HCT116 (cell line): ENCODE measurements around the gene RAB42. TPM values are rescaled to one million over a fixed set of nuclear protein-coding genes. Genes with fewer than 3 reads are reported as not detected.

Experiments
- ATAC-seq: fragments of 200-7000 bp; cut with Tn5 transposase; 2 replicates; pipeline ENCODE4 v1.9.1; 2020; ENCODE audit warnings: mild to moderate bottlenecking, moderate library complexity
- BruUV-seq: library from RNA; stranded (reverse); fragments of 400-500 nt; replicated peaks from 2 replicates; lab custom pipeline; 2021; lab: Mats Ljungman, UMichigan
- CTCF ChIA-PET: fragments of 300-600 bp; sonication (Branson Sonifier 250); formaldehyde crosslinking; loops from one replicate; lab custom pipeline; 2021; ENCODE audit warnings: antibody characterized with exemption; lab: Charles Lee
- POLR2A ChIA-PET: fragments of 300-600, 350-600 bp; sonication (Branson Sonifier 250); formaldehyde crosslinking; loops from one replicate; lab custom pipeline; 2021; ENCODE audit warnings: antibody characterized with exemption; lab: Charles Lee
- RAD21 ChIA-PET, 2 experiments: fragments of 300-600 bp; sonication (Branson Sonifier 250); formaldehyde crosslinking; loops; one replicate each; lab custom pipeline; 2023; ENCODE audit warnings: low total read pairs in 2 of 2; ENCODE audit not compliant: uncharacterized antibody in 2 of 2, unreplicated experiment in 2 of 2, low non-redundant PET in 1 of 2; lab: Charles Lee
- DNase-seq: peaks from one replicate; pipeline ENCODE4 v3.0.0-alpha.2; 2010; ENCODE audit warnings: low read depth, low spot score
- H2AFZ ChIP-seq: fragments of 200-600 bp; shearing (Covaris generic), sonication (generic); 2 replicates; pipeline ENCODE4 v1.6.1; 2017; ENCODE audit warnings: low read depth, mixed run types, mixed read lengths, antibody characterized with exemption, low read length; ENCODE audit not compliant: poor library complexity, severe bottlenecking
- H3K27ac ChIP-seq: 2 replicates; pipeline ENCODE4 v1.5.1; 2012; ENCODE audit warnings: low read depth, low read length
- H3K27me3 ChIP-seq: fragments of 200-600 bp; sonication (generic); 2 replicates; pipeline ENCODE4 v1.6.1; 2016; ENCODE audit warnings: mixed run types, low read length, mixed read lengths; ENCODE audit not compliant: insufficient read depth
- H3K36me3 ChIP-seq, 2 experiments: fragments of 200-500 bp in 1 of 2; fragments of 200-600 bp in 1 of 2; sonication (Bioruptor generic) in 1 of 2; sonication (generic) in 1 of 2; 2 replicates each; pipeline versions ENCODE4 v1.5.1 to v1.6.1; 2014 to 2016; ENCODE audit warnings: low read length in 2 of 2, inconsistent platforms in 1 of 2, mixed read lengths in 1 of 2, mixed run types in 1 of 2; ENCODE audit not compliant: insufficient read depth in 2 of 2, control insufficient read depth in 1 of 2
- H3K4me1 ChIP-seq, 2 experiments: fragments of 200-600 bp in 1 of 2; sonication (generic) in 1 of 2; 2 replicates each; pipeline versions ENCODE4 v1.5.1 to v1.6.1; 2012 to 2017; ENCODE audit warnings: low read length in 2 of 2, inconsistent platforms in 1 of 2, mild to moderate bottlenecking in 1 of 2, mixed read lengths in 1 of 2, mixed run types in 1 of 2, moderate library complexity in 1 of 2; ENCODE audit not compliant: insufficient read depth in 2 of 2, control insufficient read depth in 1 of 2
- H3K4me2 ChIP-seq: fragments of 200-600 bp; sonication (generic); 2 replicates; pipeline ENCODE4 v1.6.1; 2017; ENCODE audit warnings: mixed run types, low read length, mixed read lengths
- H3K4me3 ChIP-seq, 2 experiments: fragments of 200-600 bp in 1 of 2; sonication (generic) in 1 of 2; replicated peaks in 1 of 2; 2 replicates each; pipeline ENCODE4 v1.5.1; 2011 to 2016; ENCODE audit warnings: low read length in 2 of 2, control low read depth in 1 of 2, low read depth in 1 of 2, mild to moderate bottlenecking in 1 of 2, mixed read lengths in 1 of 2, mixed run types in 1 of 2
- H3K79me2 ChIP-seq: fragments of 200-600 bp; sonication (generic); 2 replicates; pipeline ENCODE4 v1.6.1; 2017; ENCODE audit warnings: mild to moderate bottlenecking, mixed run types, low read length, moderate library complexity, mixed read lengths; ENCODE audit not compliant: insufficient read depth
- H3K9ac ChIP-seq: fragments of 200-600 bp; sonication (generic); 2 replicates; pipeline ENCODE4 v1.6.1; 2016; ENCODE audit warnings: low read length, mixed read lengths
- H3K9me2 ChIP-seq: fragments of 200-600 bp; sonication (generic), shearing (Covaris generic); 2 replicates; pipeline ENCODE4 v1.6.1; 2017; ENCODE audit warnings: mixed run types, mild to moderate bottlenecking, moderate library complexity; ENCODE audit not compliant: insufficient read depth
- H3K9me3 ChIP-seq, 2 experiments: fragments of 200-500 bp in 1 of 2; fragments of 200-600 bp in 1 of 2; sonication (Bioruptor generic) in 1 of 2; sonication (generic) in 1 of 2; 2 replicates each; pipeline ENCODE4 v1.6.1; 2014 to 2017; ENCODE audit warnings: low read length in 2 of 2, mixed read lengths in 2 of 2, inconsistent platforms in 1 of 2, low read depth in 1 of 2, mild to moderate bottlenecking in 1 of 2, mixed run types in 1 of 2, moderate library complexity in 1 of 2; ENCODE audit not compliant: control insufficient read depth in 1 of 2, insufficient read depth in 1 of 2
- H4K20me1 ChIP-seq: fragments of 200-600 bp; sonication (generic), shearing (Covaris generic); 2 replicates; pipeline ENCODE4 v1.6.1; 2017; ENCODE audit warnings: mixed run types, mild to moderate bottlenecking, moderate library complexity; ENCODE audit not compliant: insufficient read depth
- ATF3 ChIP-seq: IDR thresholded peaks from 2 replicates; pipeline ENCODE4 v1.6.1; 2012
- EGR1 ChIP-seq: IDR thresholded peaks from 2 replicates; pipeline ENCODE4 v1.6.1; 2012; ENCODE audit warnings: low read depth
- EZH2 ChIP-seq: fragments of 200-600 bp; sonication (generic); IDR thresholded peaks from 2 replicates; pipeline ENCODE4 v1.6.1; 2017; ENCODE audit warnings: antibody characterized with exemption, mixed run types
- EZH2phosphoT487 ChIP-seq: fragments of 200-600 bp; IDR thresholded peaks from 2 replicates; pipeline ENCODE4 v1.6.1; 2018; ENCODE audit warnings: antibody characterized with exemption, borderline replicate concordance
- JUND ChIP-seq: IDR thresholded peaks from 2 replicates; pipeline ENCODE4 v1.6.1; 2012
- POLR2A ChIP-seq: IDR thresholded peaks from 2 replicates; pipeline ENCODE4 v1.7.0; 2011; ENCODE audit warnings: borderline replicate concordance; ENCODE audit not compliant: insufficient read depth, insufficient read length; ENCODE audit errors: extremely low read depth
- REST ChIP-seq: IDR thresholded peaks from 2 replicates; pipeline ENCODE4 v1.6.1; 2012; ENCODE audit warnings: low read depth
- SIN3A ChIP-seq: IDR thresholded peaks from 2 replicates; pipeline ENCODE4 v1.6.1; 2012; ENCODE audit warnings: low read depth
- SP1 ChIP-seq: IDR thresholded peaks from 2 replicates; pipeline ENCODE4 v1.6.1; 2012; ENCODE audit warnings: low read depth
- SRF ChIP-seq: IDR thresholded peaks from 2 replicates; pipeline ENCODE4 v1.6.1; 2012; ENCODE audit warnings: low read depth
- TCF7L2 ChIP-seq: IDR thresholded peaks from 2 replicates; pipeline ENCODE4 v1.7.0; 2011; ENCODE audit warnings: borderline replicate concordance, inconsistent platforms; ENCODE audit not compliant: insufficient read depth, insufficient read length; ENCODE audit errors: extremely low read depth
- ZBTB33 ChIP-seq: IDR thresholded peaks from 2 replicates; pipeline ENCODE4 v1.6.1; 2011; ENCODE audit warnings: mild to moderate bottlenecking, low read length, moderate library complexity; ENCODE audit not compliant: insufficient replicate concordance; ENCODE audit errors: extremely low read depth
- ZFX ChIP-seq: fragments of 450-650 bp; IDR thresholded peaks from 2 replicates; pipeline ENCODE4 v1.6.1; 2017
- ZNF274 ChIP-seq: fragments of 200-500 bp; sonication (Bioruptor generic); IDR thresholded peaks from 2 replicates; pipeline ENCODE4 v1.6.1; 2014; ENCODE audit warnings: mild to moderate bottlenecking, low read depth, low read length, inconsistent platforms
- intact Hi-C: fragments of 100-400 bp; cut with micrococcal nuclease; formaldehyde crosslinking; loops from 2 replicates; pipeline ENCODE4 v1.10.0; 2022
- total RNA-seq: library from RNA; stranded (reverse); gene quantifications from one replicate; pipeline ENCODE4 v1.2.1, GENCODE V29; 2021; ENCODE audit not compliant: unreplicated experiment

RAB42 gene
- total RNA-seq, 1 experiment from 2014 or later, result not detected

GRCh38 chr1:28565726-28566125, 26.3 kb upstream of the RAB42 start:
- CTCF ChIA-PET, result no interaction called here
- Histone ChIP-seq H3K27me3 (no peaks in the 10 kb centered on the region), H3K9me3 (no peaks in the 10 kb centered on the region), H3K9me2 (no peaks in the 10 kb centered on the region), H3K4me1 (no peaks in the 10 kb centered on the region), H2AFZ (no peak overlapping the region), H4K20me1 (no peaks in the 10 kb centered on the region), H3K4me2 (no peak overlapping the region), H3K27ac (no peak overlapping the region), H3K4me3 (no peak overlapping the region), H3K79me2 (no peaks in the 10 kb centered on the region), H3K36me3 (peaks cover 20 to 45% of the 10 kb centered on the region in 2 experiments), H3K9ac (no peak overlapping the region)
- POLR2A ChIA-PET, result no interaction called here
- TF ChIP-seq ZNF274 (no peak), TCF7L2 (no peak), ATF3 (no peak), SP1 (no peak)
- BruUV-seq, result no TSS peak
- RAD21 ChIA-PET, result no interaction called here
- DNase-seq, result no peak
- intact Hi-C loops, result no loop called here
- ATAC-seq, result no peak

- Histone ChIP-seq H3K27ac (no peak overlapping the region), H3K79me2 (no peaks in the 10 kb centered on the region), H3K27me3 (no peaks in the 10 kb centered on the region), H3K4me2 (no peak overlapping the region), H3K4me1 (no peaks in the 10 kb centered on the region), H3K9ac (no peak overlapping the region), H2AFZ (no peak overlapping the region), H3K9me3 (no peaks in the 10 kb centered on the region), H3K4me3 (no peak overlapping the region), H4K20me1 (no peaks in the 10 kb centered on the region), H3K9me2 (no peaks in the 10 kb centered on the region), H3K36me3 (peaks cover 24 to 43% of the 10 kb centered on the region in 2 experiments)
- DNase-seq (no peak), ATAC-seq (no peak)
- ChIA-PET CTCF (no interaction called here), POLR2A (interaction anchor here (0.9 kb wide), 1 partner anchor 13 kb away, joined by 3 read pairs; no protein-coding TSS in a partner anchor), RAD21 (no interaction called here)
- no TSS peak for BruUV-seq
- intact Hi-C loops, result no loop called here
- TF ChIP-seq EGR1 (no peak), ZBTB33 (no peak), ATF3 (no peak), EZH2phosphoT487 (no peak), SIN3A (no peak), TCF7L2 (no peak), REST (no peak), SRF (no peak), ZFX (no peak), ZNF274 (no peak), POLR2A (no peak), SP1 (no peak), EZH2 (no peak), JUND (no peak)
These were observed 25.1 kb upstream of the RAB42 start for GRCh38 chr1:28566931-28567330.
